Adipocyte (in vitro differentiated cells): ENCODE measurements around the gene SART3.
A peak's percentile ranks its signal among the peaks of the same experiment; 100 is the strongest.

Experiments
- DNase-seq: peaks from one replicate; pipeline ENCODE4 v3.0.0-alpha.2; 2015; ENCODE audit warnings: low read depth
- H3K27me3 ChIP-seq: replicated peaks from 2 replicates; pipeline ENCODE4 v1.7.0; 2013; ENCODE audit warnings: mild to moderate bottlenecking, low read length, moderate library complexity; ENCODE audit not compliant: control insufficient read depth, insufficient read depth
- H3K36me3 ChIP-seq: 2 replicates; pipeline ENCODE4 v1.7.0; 2013; ENCODE audit warnings: low read length, mild to moderate bottlenecking, moderate library complexity; ENCODE audit not compliant: control insufficient read depth, insufficient read depth, severe bottlenecking
- H3K4me1 ChIP-seq: 2 replicates; pipeline ENCODE4 v1.7.0; 2013; ENCODE audit warnings: mild to moderate bottlenecking, low read length, moderate library complexity; ENCODE audit not compliant: control insufficient read depth, insufficient read depth
- H3K4me3 ChIP-seq: 2 replicates; pipeline ENCODE4 v1.7.0; 2013; ENCODE audit warnings: mild to moderate bottlenecking, low read length, moderate library complexity
- H3K9ac ChIP-seq: 2 replicates; pipeline ENCODE4 v1.7.0; 2013; ENCODE audit warnings: mild to moderate bottlenecking, low read length, moderate library complexity
- H3K9me3 ChIP-seq: 2 replicates; pipeline ENCODE4 v1.7.0; 2013; ENCODE audit warnings: mild to moderate bottlenecking, low read length, moderate library complexity; ENCODE audit not compliant: control insufficient read depth

Gene SART3

DNA sequence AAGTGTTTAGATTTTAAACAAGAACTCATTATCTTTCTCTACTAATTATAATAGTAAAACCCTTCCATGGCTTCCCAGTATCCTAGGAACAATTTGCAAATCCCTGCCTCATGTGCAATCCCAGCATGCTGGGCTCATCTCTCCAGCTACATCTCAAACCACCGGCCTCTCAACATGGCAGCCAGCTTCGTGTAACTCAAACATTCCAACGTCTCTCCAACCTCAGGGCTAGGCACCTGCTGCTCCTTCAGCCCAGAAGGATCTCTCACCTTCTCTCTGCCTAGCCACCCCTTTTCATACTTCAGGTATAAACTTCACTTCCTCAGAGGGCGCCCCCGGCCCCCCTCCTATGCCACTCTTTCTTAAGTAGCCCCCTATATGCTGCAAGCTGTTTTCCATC, 7.2 kb downstream of the SART3 start:
- Histone ChIP-seq H3K4me1 (peaks cover 16% of the 10 kb centered on the region), H3K9ac (no peak overlapping the region), H3K27me3 (no peaks in the 10 kb centered on the region), H3K9me3 (no peaks in the 10 kb centered on the region), H3K4me3 (no peak overlapping the region), H3K36me3 (peaks cover 2% of the 10 kb centered on the region)
- no peak for DNase-seq

DNA sequence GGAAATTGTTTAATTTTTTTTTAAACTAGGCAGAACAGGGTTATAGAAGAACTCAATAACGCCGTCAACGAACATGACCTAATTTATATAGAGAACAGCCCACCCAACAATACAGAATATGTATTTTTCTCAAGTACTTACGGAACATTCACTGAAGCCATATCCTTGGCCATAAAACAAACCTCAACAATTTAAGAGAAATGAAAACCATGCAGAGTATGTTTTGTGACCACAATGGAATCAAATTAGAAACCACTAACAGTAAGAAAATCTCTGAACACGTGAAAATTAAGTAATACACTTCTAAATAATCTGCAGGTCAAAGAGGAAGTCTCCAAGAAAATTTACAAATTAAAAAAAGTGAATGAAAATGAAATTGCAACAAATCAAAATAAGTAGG, 9.4 kb downstream of the SART3 start:
- DNase-seq, result peak; percentile 72

DNA sequence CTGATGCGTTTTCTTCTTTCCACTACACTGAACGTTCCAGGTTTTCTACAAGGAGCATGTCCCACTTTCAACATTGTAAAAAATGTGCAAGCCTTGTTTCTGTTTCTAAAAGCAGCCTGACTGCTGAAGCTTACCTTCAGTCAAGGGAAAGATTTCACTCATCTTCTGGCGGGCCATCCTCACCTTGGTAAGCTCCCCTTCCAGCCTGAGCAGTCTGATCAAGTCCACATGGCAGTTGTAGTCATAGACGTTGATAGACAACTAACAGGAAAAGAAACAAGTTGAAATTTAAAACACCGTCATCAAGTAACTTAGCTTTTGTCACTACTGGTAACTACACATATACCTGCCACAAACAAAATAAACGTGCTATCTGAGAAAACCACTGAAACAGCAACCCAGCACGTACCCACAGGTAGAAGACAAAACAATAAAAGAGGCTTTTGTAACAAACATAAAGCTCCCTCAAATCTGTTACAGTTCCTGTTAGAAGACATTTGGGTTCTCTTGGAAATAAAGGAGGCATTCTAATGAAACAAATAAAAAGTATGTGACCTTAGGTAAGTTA, 11.9 kb downstream of the SART3 start:
- H3K27me3 ChIP-seq, result no peaks in the 10 kb centered on the region
- H3K36me3 ChIP-seq, result peaks cover 49% of the 10 kb centered on the region
- DNase-seq, result no peak
- no peaks in the 10 kb centered on the region for H3K9me3 ChIP-seq
- H3K4me1 ChIP-seq, result peaks cover 16% of the 10 kb centered on the region
- no peak overlapping the region for H3K9ac ChIP-seq
- H3K4me3 ChIP-seq, result no peak overlapping the region

More for the DNA sequence above, 9.4 kb downstream of the SART3 start:
- Histone ChIP-seq H3K4me3 (no peak overlapping the region), H3K36me3 (peaks cover 25% of the 10 kb centered on the region), H3K9ac (no peak overlapping the region), H3K4me1 (peaks cover 16% of the 10 kb centered on the region), H3K27me3 (no peaks in the 10 kb centered on the region), H3K9me3 (no peaks in the 10 kb centered on the region)

DNA sequence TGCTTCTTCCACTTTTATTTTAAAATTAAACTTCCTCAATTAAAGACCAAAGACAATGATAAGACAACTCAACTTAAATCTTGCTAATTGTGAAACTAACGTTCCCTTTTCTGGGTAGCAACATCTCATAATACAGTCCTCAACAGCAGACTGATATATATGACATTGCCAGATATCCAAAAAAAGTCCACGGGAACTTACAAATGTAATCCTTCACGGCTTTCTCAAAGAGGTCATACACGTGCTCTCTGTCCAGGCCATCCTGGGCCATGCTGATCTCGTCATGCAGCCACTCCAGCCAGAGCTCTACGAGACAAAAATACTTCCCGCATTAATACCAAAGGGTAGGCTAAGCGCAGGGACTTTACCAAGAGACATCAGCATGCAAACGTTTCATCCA, 13.3 kb downstream of the SART3 start:
- Histone ChIP-seq H3K27me3 (no peaks in the 10 kb centered on the region), H3K9ac (no peak overlapping the region), H3K4me3 (no peak overlapping the region), H3K36me3 (peaks cover 62% of the 10 kb centered on the region), H3K9me3 (no peaks in the 10 kb centered on the region), H3K4me1 (peaks cover 16% of the 10 kb centered on the region)
- DNase-seq, result no peak

GRCh38 chr12:108543652-108544051, 17.3 kb downstream of the SART3 start:
- Histone ChIP-seq H3K9ac (no peak overlapping the region), H3K4me1 (peaks cover 4% of the 10 kb centered on the region), H3K9me3 (no peaks in the 10 kb centered on the region), H3K4me3 (no peak overlapping the region), H3K27me3 (no peaks in the 10 kb centered on the region), H3K36me3 (peaks cover 72% of the 10 kb centered on the region)
- no peak for DNase-seq

GRCh38 chr12:108542320-108542719, 18.7 kb downstream of the SART3 start:
- Histone ChIP-seq H3K9ac (no peak overlapping the region), H3K36me3 (peaks cover 72% of the 10 kb centered on the region), H3K9me3 (no peaks in the 10 kb centered on the region), H3K4me1 (peaks cover 4% of the 10 kb centered on the region), H3K4me3 (no peak overlapping the region), H3K27me3 (no peaks in the 10 kb centered on the region)
- peak; percentile 46 for DNase-seq

DNA sequence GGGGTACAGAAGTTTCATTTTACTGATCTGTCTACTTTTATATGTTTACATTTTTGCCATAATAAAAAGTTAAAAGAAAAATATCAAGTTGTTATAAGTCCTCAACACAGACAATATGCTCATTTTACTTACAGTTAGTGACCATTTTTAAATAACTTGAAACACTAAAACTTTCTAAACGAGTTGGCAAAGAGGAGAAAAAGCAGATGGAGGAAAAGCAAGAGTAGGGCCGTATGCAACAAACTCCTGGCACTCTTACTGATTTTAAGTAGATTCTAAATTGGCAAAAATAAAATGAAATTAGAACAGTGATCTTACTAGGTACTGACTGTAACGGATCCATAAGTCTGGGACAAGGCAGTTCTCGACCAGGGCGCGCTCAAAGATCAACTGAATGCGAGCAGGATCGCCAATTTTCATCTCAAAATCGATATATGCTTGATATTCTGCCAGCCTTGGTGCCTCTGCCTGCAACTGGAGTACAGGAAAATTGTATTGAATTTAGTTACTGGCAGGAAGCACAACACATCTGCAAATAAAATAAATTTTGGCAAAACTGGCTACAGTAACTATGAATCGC, 22.3 kb downstream of the SART3 start:
- Histone ChIP-seq H3K36me3 (peaks cover 71% of the 10 kb centered on the region), H3K4me1 (peaks cover 5% of the 10 kb centered on the region), H3K4me3 (no peak overlapping the region), H3K9me3 (no peaks in the 10 kb centered on the region), H3K9ac (no peak overlapping the region), H3K27me3 (no peaks in the 10 kb centered on the region)
- no peak for DNase-seq

DNA sequence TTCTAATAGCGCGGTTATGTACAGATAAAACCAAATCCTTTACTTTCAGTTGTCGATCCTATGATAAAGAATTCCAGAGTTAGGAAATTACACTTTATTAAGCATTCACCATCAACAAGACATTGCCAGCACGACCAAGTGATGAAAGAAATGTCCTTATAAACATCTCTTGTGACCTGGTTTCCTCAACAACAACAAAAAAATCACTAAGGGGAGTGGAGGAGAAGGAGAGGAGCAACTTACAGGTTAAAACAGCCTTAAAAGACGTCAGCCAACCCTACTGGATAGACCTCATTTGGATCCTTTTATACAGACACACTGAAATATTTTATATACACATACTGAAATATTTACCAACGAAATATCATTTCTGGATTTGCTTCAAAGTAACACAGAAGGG, 22.8 kb downstream of the SART3 start:
- no peak overlapping the region for H3K9ac ChIP-seq
- no peak for DNase-seq
- peaks cover 10% of the 10 kb centered on the region for H3K4me1 ChIP-seq
- H3K27me3 ChIP-seq, result no peaks in the 10 kb centered on the region
- H3K4me3 ChIP-seq, result no peak overlapping the region
- peaks cover 71% of the 10 kb centered on the region for H3K36me3 ChIP-seq
- H3K9me3 ChIP-seq, result no peaks in the 10 kb centered on the region

DNA sequence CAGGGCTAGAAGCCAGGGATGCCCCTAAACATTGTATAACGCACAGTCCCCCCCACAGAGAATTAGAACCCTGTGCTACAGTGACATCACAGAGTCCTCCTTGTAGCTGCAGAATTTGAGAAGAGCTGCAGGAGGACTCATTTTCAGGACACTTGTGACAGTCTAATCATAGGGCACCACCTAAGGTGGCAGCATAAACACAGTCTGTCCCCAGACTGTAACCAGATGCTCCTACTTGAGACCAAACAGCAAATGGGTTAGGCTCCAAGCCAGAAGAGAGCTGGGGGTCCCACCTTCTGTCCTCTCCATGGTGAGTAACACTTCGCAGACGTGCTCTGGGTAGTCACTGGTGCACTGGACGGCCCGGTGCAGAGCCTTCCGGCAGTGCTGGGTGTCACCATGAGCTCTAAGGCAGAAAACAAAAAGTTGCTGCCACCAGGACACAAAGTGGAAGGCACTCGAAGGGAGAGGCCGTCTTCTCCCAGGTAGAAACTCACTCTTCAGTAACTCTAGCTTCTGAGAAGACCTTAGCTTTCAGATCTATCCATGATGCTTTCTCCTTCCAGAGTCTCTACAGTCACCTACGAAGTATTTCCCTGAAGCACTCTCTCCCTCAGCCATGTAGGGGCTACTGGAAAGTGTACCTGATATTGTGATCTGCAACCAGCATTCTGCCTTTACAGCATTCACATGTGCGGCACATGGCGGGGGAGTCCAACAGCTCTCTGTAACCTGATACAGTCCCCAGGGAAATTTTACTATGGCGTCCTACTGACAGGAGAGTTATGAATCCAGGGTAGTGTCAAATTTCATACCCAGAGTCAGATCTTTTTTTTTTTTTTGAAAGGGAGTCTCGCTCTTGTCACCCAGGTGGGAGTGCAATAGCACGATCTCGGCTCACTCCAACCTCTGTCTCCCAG, 28.8 kb downstream of the SART3 start:
- no peak for DNase-seq
- peaks cover 86% of the 10 kb centered on the region for H3K36me3 ChIP-seq
- H3K27me3 ChIP-seq, result no peaks in the 10 kb centered on the region
- H3K4me1 ChIP-seq, result peaks cover 9% of the 10 kb centered on the region
- no peak overlapping the region for H3K4me3 ChIP-seq
- H3K9ac ChIP-seq, result no peak overlapping the region
- no peaks in the 10 kb centered on the region for H3K9me3 ChIP-seq

DNA sequence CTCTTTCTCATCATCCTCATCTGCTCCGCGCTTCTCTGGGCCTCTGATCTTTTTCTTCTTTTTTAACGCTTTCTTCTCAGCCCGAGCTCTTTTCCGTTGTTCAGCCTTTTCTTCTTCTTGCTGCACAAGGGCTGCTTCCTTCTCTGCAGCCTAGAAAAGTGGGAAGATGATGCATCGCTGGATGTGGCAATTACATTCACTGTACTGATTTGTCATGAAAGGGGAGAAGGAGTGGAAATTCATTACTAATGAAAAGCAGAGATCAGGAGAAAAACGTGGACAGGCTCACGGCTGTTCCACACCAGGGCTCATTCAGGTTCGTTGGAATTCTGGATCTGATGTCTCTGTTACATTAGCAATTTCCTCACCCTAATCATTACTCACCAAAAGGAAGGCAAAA, 30.8 kb downstream of the SART3 start:
- H3K36me3 ChIP-seq, result peaks cover 86% of the 10 kb centered on the region

DNA sequence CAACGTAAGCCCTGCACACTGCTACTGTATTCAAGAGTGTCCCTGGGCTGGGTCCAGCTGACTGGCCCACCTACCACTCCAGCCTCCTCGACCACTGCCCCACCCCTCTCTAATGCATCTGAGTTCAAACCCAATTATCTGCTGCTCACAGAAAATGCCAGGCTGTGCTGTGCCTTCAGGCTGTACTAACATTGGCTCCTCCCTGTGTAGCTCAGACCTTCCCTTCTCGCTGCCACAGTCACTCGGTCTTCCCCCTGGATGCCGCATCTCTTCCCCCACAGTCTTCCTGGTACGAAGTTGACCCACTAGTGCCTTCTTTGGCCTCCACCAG, 33.8 kb downstream of the SART3 start:
- DNase-seq, result no peak
- Histone ChIP-seq H3K4me3 (no peak overlapping the region), H3K36me3 (peaks cover 90% of the 10 kb centered on the region), H3K27me3 (no peaks in the 10 kb centered on the region), H3K9me3 (no peaks in the 10 kb centered on the region), H3K4me1 (peaks cover 9% of the 10 kb centered on the region), H3K9ac (no peak overlapping the region)

More for the DNA sequence above, 30.8 kb downstream of the SART3 start:
- no peak overlapping the region for H3K4me3 ChIP-seq
- no peaks in the 10 kb centered on the region for H3K9me3 ChIP-seq
- H3K4me1 ChIP-seq, result peaks cover 18% of the 10 kb centered on the region
- no peaks in the 10 kb centered on the region for H3K27me3 ChIP-seq
- H3K9ac ChIP-seq, result no peak overlapping the region
- no peak for DNase-seq
